Measurements from ENCODE around the gene APPBP2. TPM values are rescaled to one million over a fixed set of nuclear protein-coding genes. Genes with fewer than 3 reads are reported as not detected.
"Not testable (repeated sequence)": the region's sequence is repeated elsewhere in the genome, so short reads cannot be mapped to it uniquely, and the experiment has no call there.

The APPBP2 gene
- total and polyA plus RNA-seq, 2 donors (not counting 3 experiments of a cell fraction or from before 2014, with no cell fraction given): 8.4 to 49.1 TPM

- POLR2A ChIA-PET: interaction anchor here (0.6 kb wide), 1 partner anchor 11 kb away, joined by 4 read pairs; the partner anchor contains the start of gene APPBP2
- H3K79me2 ChIP-seq (ENCODE audit: control insufficient read depth, insufficient read depth, low read length): peaks cover 73% of the 10 kb centered on the region
- H3K9me3 ChIP-seq (replicated peaks; ENCODE audit: control insufficient read depth, insufficient read depth, low read length); intact Hi-C loops (cut with micrococcal nuclease); H3K4me1 ChIP-seq (ENCODE audit: control insufficient read depth, extremely low read depth, insufficient read depth, low read length); H4K20me1 ChIP-seq (replicated peaks; ENCODE audit: control insufficient read depth, extremely low read depth, insufficient read depth, low read length); H3K4me3 ChIP-seq (replicated peaks in 1 of 3; ENCODE audit: insufficient read depth in 1 of 3, low read depth in 1 of 3, low read length in 3 of 3); H3K9ac ChIP-seq (replicated peaks; ENCODE audit: extremely low read depth, insufficient read depth, low read length); H2AFZ ChIP-seq (ENCODE audit: low read depth, low read length); DNase-seq (ENCODE audit: low read depth, low spot score); H3K4me2 ChIP-seq (ENCODE audit: insufficient read depth, low read length); H3K9me1 ChIP-seq (replicated peaks; ENCODE audit: control insufficient read depth, extremely low read depth, insufficient read depth, low read length); dilution Hi-C loops (cut with MboI; ENCODE audit: extremely low pct_ligation_motif_present, low sequenced_read_pairs); H3K27me3 ChIP-seq (ENCODE audit: control insufficient read depth in 2 of 2, insufficient read depth in 2 of 2, low read length in 2 of 2); FAIRE-seq; BruUV-seq (replicated peaks); CTCF ChIA-PET; H3K36me3 ChIP-seq (ENCODE audit: control insufficient read depth in 2 of 2, extremely low read depth in 1 of 2, insufficient read depth in 2 of 2, low read length in 2 of 2); H3K27ac ChIP-seq (ENCODE audit: insufficient read depth, low read depth, low read length): not testable (repeated sequence)
These were observed 10.8 kb downstream of the APPBP2 start for GRCh38 chr17:60515199-60515598.

DNA sequence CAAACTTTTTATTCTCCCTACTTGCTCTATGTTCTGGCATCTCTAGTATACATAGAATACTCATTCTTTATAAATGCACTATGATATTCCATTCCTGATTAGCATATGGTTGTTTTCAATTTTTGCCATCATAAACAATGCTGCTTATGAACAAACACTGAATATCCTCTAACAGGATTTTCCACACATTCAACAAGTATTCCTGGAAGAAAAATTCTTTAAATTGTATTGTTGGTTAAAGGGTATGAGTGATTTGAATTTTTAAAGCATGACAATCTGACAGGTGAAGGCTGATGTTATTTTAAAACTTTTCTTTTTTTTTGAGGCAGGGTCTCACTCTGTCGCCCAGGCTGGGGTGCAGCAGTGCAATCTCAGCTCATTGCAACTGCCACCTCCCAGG, 11.5 kb downstream of the APPBP2 start:
- CTCF ChIA-PET: no interaction called here
- dilution Hi-C loops (cut with MboI; ENCODE audit: extremely low pct_ligation_motif_present, low sequenced_read_pairs) (no loop called here), intact Hi-C loops (cut with micrococcal nuclease) (no loop called here)
- H4K20me1 ChIP-seq (replicated peaks; ENCODE audit: control insufficient read depth, extremely low read depth, insufficient read depth, low read length): peaks cover 2% of the 10 kb centered on the region
- POLR2A ChIA-PET: no interaction called here
- peaks cover 76% of the 10 kb centered on the region for H3K79me2 ChIP-seq (ENCODE audit: control insufficient read depth, insufficient read depth, low read length)
- no peak overlapping the region for H3K9ac ChIP-seq (replicated peaks; ENCODE audit: extremely low read depth, insufficient read depth, low read length)
- no peaks in the 10 kb centered on the region for H3K9me3 ChIP-seq (replicated peaks; ENCODE audit: control insufficient read depth, insufficient read depth, low read length)
- peaks cover 4% of the 10 kb centered on the region for H3K9me1 ChIP-seq (replicated peaks; ENCODE audit: control insufficient read depth, extremely low read depth, insufficient read depth, low read length)
- H3K4me3 ChIP-seq (replicated peaks in 1 of 3; ENCODE audit: insufficient read depth in 1 of 3, low read depth in 1 of 3, low read length in 3 of 3): no peak overlapping the region
- no peak for FAIRE-seq
- no peaks in the 10 kb centered on the region for H3K4me1 ChIP-seq (ENCODE audit: control insufficient read depth, extremely low read depth, insufficient read depth, low read length)
- H3K27me3 ChIP-seq (ENCODE audit: control insufficient read depth in 2 of 2, insufficient read depth in 2 of 2, low read length in 2 of 2): no peaks in the 10 kb centered on the region
- no TSS peak for BruUV-seq (replicated peaks)
- H3K27ac ChIP-seq (ENCODE audit: insufficient read depth, low read depth, low read length): no peak overlapping the region
- H3K36me3 ChIP-seq (ENCODE audit: control insufficient read depth in 2 of 2, extremely low read depth in 1 of 2, insufficient read depth in 2 of 2, low read length in 2 of 2): peaks cover 0 to 3% of the 10 kb centered on the region in 2 experiments
- H2AFZ ChIP-seq (ENCODE audit: low read depth, low read length): no peak overlapping the region
- H3K4me2 ChIP-seq (ENCODE audit: insufficient read depth, low read length): no peak overlapping the region
- DNase-seq (ENCODE audit: low read depth, low spot score): no peak
- TF ChIP-seq POLR2A (IDR thresholded peaks at IDR 0.05; ENCODE audit: low read depth, low read length) (no peak), EZH2 (IDR thresholded peaks at IDR 0.05; ENCODE audit: borderline replicate concordance, low read depth, low read length, severe bottlenecking) (no peak), CTCF (IDR thresholded peaks at IDR 0.05; ENCODE audit: extremely low read depth in 1 of 2, insufficient read depth in 1 of 2, low read depth in 1 of 2, low read length in 2 of 2) (no peak), MAX (IDR thresholded peaks at IDR 0.05; ENCODE audit: insufficient read depth, insufficient read length) (no peak), FOS (IDR thresholded peaks at IDR 0.05; ENCODE audit: borderline replicate concordance, insufficient read depth, low read length) (no peak), GATA2 (IDR thresholded peaks at IDR 0.05; ENCODE audit: insufficient read depth, insufficient read length, low read depth, low read length) (no peak), MYC (IDR thresholded peaks at IDR 0.05; ENCODE audit: low read depth, low read length) (no peak), POLR2AphosphoS5 (IDR thresholded peaks at IDR 0.05; ENCODE audit: insufficient read depth, low read depth, low read length) (no peak), JUN (IDR thresholded peaks at IDR 0.05; ENCODE audit: borderline replicate concordance, insufficient read depth, insufficient read length, low read depth) (no peak)
